Left forelimb (tissue), 1 donor: Measurements from ENCODE around the gene PTPN5.
"Not testable (repeated sequence)": the region's sequence is repeated elsewhere in the genome, so short reads cannot be mapped to it uniquely, and the experiment has no call there.

ENCODE experiments used
- DNase-seq: peaks from one replicate; pipeline ENCODE4 v3.0.0-alpha.2; 2018; ENCODE audit warnings: low spot score

PTPN5 gene

DNA sequence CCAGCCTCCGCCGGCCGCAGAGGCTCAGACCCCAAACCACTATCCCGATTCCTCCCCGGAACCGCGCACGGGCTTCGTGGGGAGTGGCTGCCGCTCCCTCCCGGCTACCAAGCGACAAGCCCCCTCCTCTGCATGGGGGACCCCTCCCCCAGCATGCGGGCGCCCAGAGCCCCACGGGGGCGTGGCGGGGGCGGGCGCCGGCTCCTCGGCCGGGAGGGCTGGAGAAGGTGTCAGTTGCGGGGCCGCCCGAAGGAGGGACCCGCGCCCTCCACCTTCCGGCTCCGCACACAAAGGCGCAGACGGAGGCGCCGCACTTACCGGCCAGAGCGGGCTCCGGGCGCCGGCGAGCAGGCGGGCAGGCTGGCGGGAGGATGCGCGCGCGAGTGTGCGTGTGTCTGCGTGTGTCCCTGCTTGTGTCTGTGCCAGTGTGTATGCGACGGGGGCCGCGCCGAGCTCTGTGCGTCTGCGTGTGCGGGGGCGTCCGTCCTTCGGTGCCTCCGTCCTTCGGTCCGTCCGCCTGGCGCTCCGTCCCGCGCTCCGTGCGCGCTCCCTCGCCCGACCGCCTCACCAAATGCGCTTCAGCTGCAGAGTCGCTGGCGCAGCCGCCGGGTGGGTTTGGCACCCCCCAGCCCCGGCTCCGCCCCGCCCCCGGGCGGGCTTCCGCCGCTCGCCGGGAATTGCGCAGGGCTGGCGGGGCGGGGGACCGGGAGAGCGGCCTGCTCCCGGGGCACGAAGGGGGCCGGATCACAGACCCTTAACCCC, at the start of gene PTPN5:
Gene PTPN5 (minus strand): TSS at position 592 of the 762 bp plus-strand sequence. CDS start 19,840 bp downstream, outside the sequence.
- DNase-seq: no peak

DNA sequence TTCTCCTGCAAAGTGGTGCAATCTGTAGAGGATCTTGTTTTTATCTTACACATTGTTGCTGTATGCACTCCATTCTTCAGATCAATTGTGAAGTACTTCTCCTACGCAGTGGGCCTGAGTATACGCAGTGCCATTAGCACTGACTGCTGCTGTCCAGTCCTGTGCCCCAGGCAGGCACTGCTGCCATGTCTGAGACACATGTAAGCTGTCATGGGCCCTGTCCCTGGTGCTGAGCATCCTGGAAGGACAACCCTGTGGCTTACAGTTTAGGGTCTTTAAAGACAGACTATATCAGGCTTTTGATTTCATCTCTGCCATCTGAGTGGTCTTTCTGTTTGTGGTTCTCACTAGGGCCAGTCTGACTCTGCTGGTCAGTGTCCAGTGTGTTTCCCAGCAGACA, 44.8 kb upstream of the PTPN5 start:
- DNase-seq: no peak

DNA sequence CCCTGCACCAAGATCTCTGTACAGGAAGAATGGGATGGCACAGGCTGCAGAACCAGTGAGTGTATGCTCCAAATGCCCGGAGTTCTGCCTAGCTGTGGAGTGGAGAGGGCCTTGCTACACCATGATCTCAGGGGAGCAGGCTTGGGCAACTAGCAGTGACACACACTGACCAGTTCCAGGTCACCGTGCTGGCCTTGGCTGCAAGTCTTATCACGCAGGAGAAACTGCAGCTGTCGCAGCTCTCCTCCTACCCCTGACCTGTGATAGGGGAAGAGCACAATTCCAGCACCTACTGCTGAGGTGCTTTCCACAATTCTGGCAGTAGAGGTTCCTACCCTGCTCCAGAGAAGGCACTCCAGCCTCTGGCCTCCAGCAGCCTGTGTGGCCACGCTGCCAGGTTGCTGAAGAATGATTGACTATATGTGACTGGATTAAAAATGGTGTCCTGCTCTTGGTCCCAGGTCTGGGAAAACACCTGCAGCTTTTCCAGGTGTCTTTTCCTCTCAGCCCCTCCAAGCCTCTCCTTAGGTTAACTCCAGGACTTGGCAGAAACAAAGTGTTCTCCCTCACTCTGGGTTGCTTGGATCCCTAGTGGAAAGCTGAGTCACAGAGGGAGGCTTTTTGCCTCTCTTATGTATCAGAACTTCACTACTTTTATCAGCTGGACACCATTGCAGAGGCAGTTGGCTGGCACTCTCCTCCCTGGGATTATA, 43.3 kb upstream of the PTPN5 start:
- no peak for DNase-seq

DNA sequence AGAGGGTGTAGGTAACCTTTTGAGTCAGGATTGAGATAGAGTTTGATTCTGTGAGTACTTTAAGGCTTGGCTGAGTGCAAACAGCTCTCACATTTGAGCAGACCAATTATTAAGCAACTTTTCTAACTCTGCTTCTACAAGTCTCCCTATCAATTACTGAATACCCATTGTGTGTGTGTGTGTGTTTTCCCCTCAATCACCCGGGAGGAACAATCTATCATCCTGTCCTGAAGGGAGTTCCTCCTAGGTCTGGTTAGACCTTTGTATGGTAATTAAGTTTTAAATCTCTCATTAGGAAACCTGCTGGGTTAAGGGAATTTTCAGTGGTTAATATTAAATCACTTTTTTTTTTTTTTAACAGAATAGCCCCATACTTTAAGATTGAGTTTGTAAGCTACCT, 28.6 kb upstream of the PTPN5 start:
- DNase-seq: not testable (repeated sequence)

DNA sequence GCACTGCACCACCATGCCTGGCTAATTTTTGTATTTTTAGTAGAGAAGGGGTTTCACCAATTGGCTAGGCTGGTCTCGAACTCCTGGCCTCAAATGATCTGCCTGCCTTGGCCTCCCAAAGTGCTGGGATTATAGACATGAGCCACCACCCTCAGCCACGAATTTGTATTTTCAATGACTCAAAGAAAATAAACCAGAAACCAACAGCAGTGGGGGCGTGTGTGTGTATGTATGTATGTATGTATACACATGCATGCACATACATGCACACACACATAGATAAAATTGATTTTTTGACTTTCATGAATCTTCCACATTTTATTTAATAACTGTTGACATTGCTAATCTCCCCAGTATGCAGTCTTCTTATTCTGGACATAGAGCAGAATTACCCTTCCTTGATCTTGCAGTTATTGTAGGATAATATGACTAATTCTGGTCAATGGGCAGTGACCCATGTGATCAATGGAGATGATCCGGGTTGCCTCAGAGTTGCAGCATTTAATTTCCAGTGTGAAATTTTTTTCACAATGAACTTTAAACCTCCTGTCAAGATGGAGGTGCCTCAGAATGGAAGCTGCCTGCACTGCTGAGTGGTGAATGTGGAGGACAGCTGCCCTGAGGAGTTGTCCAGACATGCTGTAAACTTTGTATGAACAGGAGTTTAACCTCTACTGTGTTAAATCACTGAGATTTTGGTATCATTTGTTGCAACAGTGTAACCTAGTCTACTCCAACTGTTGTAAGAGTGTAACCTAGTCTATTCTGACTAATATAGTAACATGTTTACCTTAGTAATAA, 12.8 kb upstream of the PTPN5 start:
- DNase-seq: no peak

DNA sequence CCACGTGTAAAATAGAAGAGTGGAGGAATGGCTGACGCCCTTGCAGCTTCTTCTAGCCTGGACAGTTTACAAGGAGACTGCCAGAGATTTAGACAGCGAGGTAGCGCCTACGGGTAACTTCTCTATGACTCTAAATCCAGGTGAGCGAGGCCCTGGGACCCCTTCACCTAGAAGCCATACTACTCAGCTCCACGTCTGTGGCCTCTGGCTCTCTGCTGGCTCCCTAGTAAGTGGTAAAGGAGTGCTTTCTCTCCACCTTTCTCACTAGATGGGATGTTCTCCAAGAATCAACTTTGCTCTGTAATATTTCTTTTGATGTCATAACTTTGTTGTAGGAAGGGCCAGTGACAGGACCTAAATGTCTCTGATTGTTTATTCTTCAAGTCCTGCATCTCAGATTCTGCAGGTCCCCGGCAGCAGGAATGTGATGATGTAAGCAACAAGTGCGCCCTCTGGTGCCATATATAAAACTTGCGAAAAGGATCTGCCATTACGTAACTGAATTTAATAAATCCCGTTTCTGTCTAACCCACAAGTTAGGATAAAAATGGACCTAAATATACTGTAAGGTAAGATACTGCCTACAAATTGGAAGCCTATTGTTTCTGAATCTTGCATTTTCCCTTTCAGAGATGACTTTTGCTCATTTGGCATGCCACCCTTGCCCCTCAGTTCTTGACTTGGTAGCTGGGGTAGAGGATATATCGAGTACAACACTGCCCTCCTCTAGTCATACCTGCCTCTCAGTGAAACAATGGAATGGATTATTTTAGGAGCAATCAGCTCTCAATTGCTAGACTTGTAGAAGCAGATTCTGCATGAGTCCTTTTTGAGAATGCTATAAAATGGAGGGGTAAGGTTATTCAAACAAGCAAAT, 11.0 kb upstream of the PTPN5 start:
- DNase-seq: no peak

DNA sequence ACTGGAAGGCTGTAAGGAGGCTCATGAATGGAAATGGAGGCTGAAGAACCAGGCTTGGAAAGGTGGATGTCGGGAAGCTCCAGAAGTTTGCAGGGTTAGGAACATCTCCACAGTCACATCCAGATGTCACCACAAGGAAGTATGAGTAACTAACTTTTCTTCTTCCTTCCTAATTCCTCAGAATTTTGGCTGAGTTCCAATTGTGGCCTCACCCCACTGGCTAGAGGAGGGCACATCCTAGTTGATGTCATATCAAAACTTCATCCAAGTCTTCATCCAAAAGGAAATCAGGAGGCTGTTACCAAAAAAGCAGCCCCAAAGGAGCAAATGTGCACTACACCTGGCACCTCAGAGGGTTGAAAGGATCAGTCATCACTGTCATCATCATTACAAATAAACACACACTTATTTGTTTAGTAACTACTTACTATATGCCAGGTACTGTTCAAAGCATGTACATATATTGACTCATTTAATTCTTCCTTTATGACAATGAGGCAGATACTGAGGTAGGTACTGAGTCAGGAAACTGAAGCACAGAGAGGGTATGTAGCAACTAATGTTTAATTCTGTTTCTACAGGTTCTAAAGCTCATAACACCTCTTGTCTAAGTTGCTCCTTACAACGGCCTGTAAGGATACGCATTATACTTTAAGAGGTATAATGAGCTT, 7.3 kb upstream of the PTPN5 start:
- DNase-seq: no peak

DNA sequence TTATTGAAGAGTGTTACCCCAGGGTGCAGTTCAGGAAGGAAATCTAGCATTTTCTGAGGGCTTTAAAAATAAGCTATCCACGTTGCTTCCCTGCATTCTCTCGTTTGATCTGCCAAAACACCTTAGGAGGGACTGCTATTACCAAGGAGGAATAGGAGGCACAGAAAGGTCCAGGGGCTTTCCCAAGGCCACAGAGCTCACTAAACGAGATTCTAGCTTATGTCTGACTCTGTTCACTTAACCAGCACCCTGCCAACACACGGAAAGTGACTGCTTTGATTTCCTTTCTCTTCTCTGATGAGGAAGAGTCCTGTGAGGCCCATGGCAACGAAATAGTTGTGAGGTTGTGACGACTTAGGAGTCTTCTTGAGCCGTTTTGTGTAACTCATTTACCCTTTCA, 3.4 kb upstream of the PTPN5 start:
- no peak for DNase-seq

DNA sequence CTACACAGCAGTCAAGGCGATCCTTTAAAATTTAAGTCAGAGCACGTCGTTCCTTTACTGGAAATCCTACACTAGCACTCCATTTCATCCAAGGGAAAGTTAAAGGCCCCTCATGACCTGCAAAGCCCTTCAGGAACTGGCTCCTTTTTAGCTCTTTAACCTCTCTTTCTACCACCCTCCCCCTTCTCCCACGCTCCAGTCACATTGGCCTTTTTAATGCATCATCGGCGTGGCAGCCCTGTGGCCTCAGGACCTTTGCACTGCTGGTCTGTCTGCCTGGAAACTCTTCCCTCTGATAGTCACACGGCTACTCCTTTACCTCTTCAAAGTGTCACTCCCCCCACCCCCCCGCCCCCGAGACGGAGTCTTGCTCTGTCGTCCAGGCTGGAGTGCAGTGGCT, 1.2 kb upstream of the PTPN5 start:
- DNase-seq: no peak

DNA sequence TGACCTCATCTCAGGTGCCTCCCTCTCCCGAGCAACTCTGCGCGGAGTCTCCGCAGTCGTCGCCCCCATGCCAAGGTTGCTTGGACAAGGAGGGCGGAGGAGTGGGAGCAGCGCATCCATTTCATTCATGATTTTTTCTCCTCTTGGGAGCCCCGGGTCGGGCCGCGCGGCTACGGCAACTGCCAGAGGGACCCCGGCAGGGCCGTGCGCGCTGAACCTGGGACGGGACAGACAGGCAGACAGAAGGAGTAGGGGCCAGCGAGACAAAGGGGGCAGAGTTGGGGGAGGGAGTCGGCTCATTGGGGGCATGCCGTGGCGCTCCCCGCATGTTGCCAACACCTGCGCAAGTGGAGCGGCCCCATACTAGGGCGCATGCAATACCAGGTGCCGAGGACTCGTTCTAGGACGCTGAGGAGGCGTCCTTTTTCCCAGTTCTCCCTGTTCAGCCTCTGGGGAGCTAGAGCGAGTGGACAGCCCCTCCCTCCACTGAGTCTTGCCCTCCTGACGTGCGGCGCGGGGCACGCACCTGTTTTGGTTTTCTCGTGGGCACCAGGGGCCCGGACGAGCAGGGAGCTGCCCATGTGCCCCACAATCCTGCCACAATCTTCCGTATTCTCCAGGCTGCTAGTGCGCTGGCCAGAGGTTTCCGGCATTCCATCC, 501 bp upstream of the PTPN5 start:
- DNase-seq: no peak

DNA sequence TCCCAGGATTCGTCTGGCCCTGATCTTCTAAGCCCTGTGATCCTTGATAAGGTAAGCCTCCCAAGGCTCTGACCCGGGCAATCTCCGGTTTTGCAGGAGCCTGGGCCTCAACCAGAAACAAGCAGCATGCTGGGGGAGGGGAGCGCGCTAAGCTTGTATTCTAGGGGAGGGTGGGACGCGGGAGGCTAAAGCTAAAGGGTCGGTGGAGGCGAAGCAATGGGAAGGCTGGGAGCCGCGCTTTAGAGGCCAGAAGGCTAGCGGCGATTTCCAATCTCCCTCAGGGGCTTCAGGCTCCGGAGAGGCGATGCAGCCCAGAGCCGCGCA, 753 bp downstream of the PTPN5 start:
- DNase-seq: no peak

DNA sequence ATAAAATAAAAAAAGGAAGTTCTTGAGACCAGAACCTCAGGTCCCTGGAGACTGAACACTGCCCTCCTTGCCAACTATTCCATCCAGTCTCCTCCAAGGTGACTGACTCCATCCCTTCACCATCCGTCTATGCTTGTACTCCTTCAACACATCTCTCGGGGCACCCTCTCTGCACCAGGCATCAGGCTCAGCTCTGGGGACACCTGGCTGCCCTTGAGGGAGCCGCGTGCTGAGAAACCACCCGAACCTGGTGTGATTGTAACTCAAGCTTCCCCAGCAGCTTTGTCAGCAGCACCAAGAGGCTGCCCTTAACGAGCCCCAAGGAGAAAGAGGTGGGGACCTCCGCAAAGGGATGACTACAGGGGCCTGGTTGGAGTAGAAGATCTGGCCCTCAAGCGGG, 1.7 kb downstream of the PTPN5 start:
- no peak for DNase-seq

DNA sequence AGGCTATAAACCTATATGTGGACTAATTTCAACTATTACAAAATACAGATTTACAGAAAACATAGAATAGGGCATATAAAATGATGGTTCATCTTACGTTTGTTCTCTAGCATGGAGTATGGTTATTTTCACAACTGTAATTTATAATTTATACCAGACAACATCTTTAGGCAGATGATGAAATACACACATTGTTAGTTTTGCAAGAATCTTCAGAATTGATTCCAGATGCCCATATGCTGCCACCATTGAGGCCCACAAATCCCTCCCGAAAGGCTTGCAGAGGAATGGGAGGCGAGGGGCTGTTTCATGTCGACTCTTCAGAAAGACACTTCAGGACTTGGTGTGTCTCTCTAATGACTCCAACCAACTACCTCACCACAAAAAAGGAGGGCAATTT, 6.2 kb downstream of the PTPN5 start:
- DNase-seq: no peak

DNA sequence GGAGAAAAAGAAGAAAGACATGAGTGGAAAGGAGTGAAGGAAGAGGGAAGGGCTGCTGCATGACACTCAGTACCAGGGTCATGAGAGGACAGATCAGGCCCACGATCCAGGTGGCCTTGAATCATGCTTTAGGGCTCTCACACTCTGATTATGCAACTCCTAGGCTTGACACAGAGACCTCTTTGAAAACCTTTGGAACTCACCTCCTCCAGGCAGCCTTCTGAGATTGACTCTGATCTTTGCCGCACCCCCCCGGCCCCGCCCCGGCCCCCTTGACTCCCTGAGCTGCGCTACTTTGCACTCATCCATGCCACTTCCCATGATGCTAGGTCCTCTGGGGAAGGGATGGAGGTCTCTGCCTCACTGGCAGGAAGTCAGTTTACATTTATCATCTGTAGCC, 10.7 kb downstream of the PTPN5 start:
- no peak for DNase-seq

DNA sequence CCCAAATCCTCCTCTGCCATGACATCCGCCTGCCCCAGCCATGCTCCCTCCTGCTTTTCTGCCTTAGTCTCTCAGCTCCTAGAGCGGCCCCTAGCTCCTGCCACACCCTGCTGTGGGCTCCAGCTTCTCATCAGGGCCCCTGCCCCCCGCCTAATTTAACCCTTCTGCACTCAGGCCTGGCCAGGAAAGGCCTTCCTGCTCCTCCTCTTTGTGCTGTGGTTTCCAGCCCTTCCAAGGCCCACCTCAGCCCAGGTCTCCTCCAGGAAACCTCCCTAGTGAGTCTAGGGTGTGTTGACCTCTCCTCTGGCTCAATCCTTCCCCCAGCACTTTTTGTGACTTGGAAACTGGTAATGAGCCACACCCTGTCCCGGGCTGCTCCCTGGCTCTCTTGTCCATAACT, 11.3 kb downstream of the PTPN5 start:
- no peak for DNase-seq

DNA sequence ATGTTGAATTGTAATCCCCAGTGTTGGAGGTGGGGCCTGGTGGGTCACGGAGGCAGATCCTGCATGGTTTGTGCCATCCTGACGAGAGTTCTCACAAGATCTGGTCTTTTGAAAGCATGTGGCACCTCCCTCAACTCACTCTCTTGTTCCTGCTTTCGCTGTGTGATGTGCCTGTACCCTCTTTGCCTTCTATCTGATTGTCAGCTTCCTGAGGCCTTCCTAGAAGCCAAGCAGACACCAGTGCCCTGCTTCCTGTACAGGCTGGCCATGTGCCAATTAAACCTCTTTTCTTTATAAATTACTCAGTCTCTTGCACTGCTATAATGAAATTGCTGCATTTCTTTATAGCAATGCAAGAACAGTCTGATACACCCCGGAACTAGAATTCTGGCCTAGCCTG, 13.1 kb downstream of the PTPN5 start:
- DNase-seq: no peak

DNA sequence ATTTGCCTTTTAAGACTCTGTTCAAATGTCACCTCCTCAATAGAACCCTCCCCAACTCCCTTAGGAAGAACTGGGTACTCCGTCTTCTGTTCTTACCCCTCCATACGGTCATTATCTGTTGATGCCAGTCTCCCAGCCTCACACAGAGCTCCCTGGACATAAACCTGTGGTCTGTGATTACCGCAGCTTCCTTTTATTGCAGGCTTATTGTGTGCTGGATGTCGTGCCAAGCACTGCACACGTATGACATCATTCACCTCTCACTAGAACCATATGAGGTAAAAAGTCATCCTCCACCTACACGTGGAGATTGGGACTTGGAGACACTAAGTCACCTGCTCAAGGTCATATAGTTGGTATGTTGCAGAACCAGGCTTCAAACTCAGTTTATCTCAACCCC, 15.3 kb downstream of the PTPN5 start:
- DNase-seq: no peak

DNA sequence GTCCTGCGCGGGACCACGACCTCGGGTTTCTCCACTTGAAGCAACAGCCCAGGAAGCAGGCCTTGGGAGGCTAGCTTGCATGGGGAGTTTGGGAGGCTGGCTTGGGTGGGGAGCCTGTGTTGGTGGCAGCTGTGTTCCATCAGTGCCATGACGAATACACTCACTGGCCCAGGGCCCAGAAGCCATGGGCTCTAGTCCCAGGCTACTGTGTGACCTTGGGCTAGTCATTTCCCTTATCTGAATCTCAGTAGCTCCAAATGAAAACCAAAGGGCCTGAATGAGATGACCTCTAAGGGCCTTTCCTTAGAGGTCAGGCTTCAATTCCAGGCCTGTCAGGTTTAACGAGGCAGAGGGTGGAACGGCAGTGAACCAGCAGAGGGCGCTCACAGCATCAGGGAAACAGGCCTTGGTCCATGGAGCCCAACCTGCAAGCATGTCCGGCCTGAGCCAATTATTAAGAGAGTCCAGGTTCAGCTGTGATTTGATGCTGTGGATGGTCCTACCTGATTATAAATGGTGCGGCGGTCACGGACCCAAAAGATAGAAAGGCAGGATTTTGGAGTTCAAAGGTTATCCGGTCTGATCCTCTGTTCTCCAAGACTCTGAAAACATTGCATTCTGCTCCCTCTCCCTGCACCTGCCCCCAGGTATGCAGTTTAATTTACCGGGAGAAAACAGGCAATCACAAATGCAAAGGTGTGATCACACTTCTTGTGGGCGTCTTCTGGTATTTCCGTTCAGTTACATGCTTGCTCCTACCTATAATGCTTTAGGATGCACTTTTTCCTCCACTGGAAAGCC, 15.9 kb downstream of the PTPN5 start:
- DNase-seq: no peak

DNA sequence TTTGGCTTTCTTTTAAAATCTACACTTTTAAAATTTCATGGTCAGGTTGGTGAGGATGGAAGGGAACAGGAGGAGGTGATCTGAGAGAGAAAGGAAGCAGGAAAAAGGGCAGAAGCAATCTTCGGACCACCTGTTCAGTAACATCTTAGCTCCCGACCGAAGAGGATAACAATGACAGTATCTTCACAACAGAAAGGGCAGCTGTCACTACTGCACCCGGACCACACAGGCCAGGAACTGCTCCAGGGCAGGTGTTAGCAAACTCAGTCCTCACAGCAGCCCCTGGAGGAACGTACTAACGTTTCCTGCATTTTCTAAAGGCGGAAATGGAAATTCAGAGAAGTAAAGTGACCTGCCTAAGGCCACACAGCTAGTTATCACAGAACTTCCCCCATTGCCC, 16.8 kb downstream of the PTPN5 start:
- DNase-seq: no peak

DNA sequence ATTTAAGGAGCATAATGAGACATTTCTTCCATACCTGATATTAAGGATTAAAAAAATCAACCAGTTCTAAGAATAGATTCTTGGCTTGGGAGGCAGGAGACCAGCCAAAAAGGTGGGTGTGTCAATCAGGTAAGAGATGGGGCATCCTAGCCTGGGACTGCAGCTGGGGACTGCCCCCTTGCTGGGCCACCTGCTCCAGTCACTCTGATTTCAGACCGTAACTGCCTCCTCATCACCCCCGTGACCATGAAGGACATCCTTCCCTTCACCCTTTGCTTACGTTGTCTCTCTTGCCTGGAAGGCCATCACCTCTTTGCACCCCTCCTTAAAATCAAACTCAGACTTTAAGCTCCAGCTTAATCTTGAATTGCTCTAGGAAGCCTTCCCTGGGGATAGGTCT, 17.9 kb downstream of the PTPN5 start:
- DNase-seq: no peak
